ENCODE measurements around the gene SPOCK1. TPM values are rescaled to one million over a fixed set of nuclear protein-coding genes. Genes with fewer than 3 reads are reported as not detected.

SPOCK1 gene
- total and polyA plus RNA-seq, 9 of the 15 experiments (the other 6 are each of a cell fraction or from before 2014, with no cell fraction given), result 0.01 to 0.35 (median 0.04) TPM; not detected in 6

DNA sequence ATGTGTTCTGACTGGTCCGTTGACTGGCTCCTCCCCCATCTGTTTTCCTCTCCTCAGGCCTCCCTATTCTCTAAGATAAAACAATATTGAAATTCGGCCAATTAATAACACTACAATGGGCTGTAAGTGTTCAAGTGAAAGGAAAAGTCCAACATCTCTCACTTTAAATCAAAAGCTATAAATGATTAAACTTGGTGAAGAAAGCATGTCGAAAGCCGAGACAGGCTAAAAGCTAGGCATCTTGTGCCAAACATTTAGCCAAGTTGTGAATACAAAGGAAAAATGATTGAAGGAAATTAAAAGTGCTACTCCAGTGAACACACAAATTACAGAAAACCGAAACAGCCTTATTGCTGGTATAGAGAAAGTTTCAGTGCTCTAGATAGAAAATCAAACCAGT lies 310.6 kb downstream of the SPOCK1 start:
- BruUV-seq (replicated peaks), result no TSS peak

More for the DNA sequence above, 310.6 kb downstream of the SPOCK1 start:
- 2% methylated on average over 5 of the region's 5 CpGs for WGBS (ENCODE audit: insufficient coverage, low coverage, missing lambda C conversion rate)
- Histone ChIP-seq H3K79me2 (ENCODE audit: control insufficient read depth, insufficient read depth, low read length) (no peaks in the 10 kb centered on the region), H2AFZ (ENCODE audit: low read depth, low read length) (no peak overlapping the region), H3K4me1 (replicated peaks in 1 of 2; ENCODE audit: control insufficient read depth in 2 of 2, insufficient read depth in 2 of 2, low read length in 2 of 2) (no peaks in the 10 kb centered on the region), H3K27ac (ENCODE audit: extremely low read depth, low read depth, low read length) (no peak overlapping the region), H3K4me3 (no peak overlapping the region), H3K9me1 (ENCODE audit: control insufficient read depth, insufficient read depth, low read length) (no peaks in the 10 kb centered on the region), H4K20me1 (replicated peaks; ENCODE audit: control insufficient read depth, insufficient read depth, low read length) (no peaks in the 10 kb centered on the region), H3K27me3 (ENCODE audit: control insufficient read depth in 2 of 2, insufficient read depth in 2 of 2, low read length in 2 of 2) (no peaks in the 10 kb centered on the region; a peak in 2 of 5 replicates), H3K4me2 (ENCODE audit: insufficient read depth, low read length) (no peak overlapping the region), H3K9ac (ENCODE audit: insufficient read depth in 1 of 2, low read depth in 2 of 2, low read length in 2 of 2) (no peak overlapping the region), H3K36me3 (ENCODE audit: control insufficient read depth, insufficient read depth, low read length) (no peaks in the 10 kb centered on the region), H3K9me3 (replicated peaks; ENCODE audit: control insufficient read depth, insufficient read depth, low read depth, low read length) (no peaks in the 10 kb centered on the region)
- ATAC-seq, result no peak
- intact Hi-C loops (cut with micrococcal nuclease) (no loop called here), in situ Hi-C loops (cut with MboI) (no loop called here)
- TF ChIP-seq NFIX (CRISPR knock-in tag; IDR thresholded peaks at IDR 0.05; ENCODE audit: low read depth) (no peak), THRA (IDR thresholded peaks at IDR 0.05) (no peak), ZSCAN29 (IDR thresholded peaks at IDR 0.05) (no peak), HOXB6 (CRISPR knock-in tag; IDR thresholded peaks at IDR 0.05; ENCODE audit: borderline replicate concordance) (no peak), HDAC6 (IDR thresholded peaks at IDR 0.05; ENCODE audit: low read depth, low read length) (no peak), TBP (optimal IDR thresholded peaks at IDR 0.05; ENCODE audit: low read depth, low read length) (no peak), ZNF280A (IDR thresholded peaks at IDR 0.05; ENCODE audit: low read depth, partially characterized antibody) (no peak), SAFB2 (IDR thresholded peaks at IDR 0.05; ENCODE audit: borderline replicate concordance, low read depth, low read length, severe bottlenecking) (no peak)
- TF ChIP-seq, protein P1, sequence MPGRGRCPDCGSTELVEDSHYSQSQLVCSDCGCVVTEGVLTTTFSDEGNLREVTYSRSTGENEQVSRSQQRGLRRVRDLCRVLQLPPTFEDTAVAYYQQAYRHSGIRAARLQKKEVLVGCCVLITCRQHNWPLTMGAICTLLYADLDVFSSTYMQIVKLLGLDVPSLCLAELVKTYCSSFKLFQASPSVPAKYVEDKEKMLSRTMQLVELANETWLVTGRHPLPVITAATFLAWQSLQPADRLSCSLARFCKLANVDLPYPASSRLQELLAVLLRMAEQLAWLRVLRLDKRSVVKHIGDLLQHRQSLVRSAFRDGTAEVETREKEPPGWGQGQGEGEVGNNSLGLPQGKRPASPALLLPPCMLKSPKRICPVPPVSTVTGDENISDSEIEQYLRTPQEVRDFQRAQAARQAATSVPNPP (IDR thresholded peaks at IDR 0.05; ENCODE audit: borderline replicate concordance, insufficient read depth, insufficient read length), result no peak
- ChIA-PET CTCF (ENCODE audit: low intra/inter-chr PET ratio) (no interaction called here), POLR2A (no interaction called here)
- DNase-seq (ENCODE audit: extremely low read depth in 1 of 4, low spot score in 3 of 4), result no peak
- FAIRE-seq, result no peak
